K562 (cell line): ENCODE data around the gene RASD1. TPM values are rescaled to one million over a fixed set of nuclear protein-coding genes. Genes with fewer than 3 reads are reported as not detected.

Experiments used
- EHMT2 ChIP-seq: fragments of 450-650 bp; IDR thresholded peaks from 2 replicates; pipeline ENCODE4 v1.6.1; 2018; ENCODE audit warnings: antibody characterized with exemption
- THRAP3 ChIP-seq: fragments of 450-650 bp; IDR thresholded peaks from 2 replicates; pipeline ENCODE4 v1.6.1; 2016; ENCODE audit warnings: mild to moderate bottlenecking, inconsistent platforms, borderline replicate concordance
- polyA plus RNA-seq, 8 experiments: library from polyadenylated mRNA; depleted of rRNA in 4 of 8; stranded (reverse) in 5 of 8; unstranded in 3 of 8; fragments of >200 nt; fragmentation: Nextera tagmentation in 2 of 8; fragmentation: Illumina TruSeq in 1 of 8; extraction: Ambion mirVana in 2 of 8; extraction: Trizol in 1 of 8; gene quantifications; 2 replicates each; pipeline versions ENCODE4 v1.2.1 to v1.2.3, GENCODE V29; 2011 to 2014; ENCODE audit warnings: inconsistent platforms in 1 of 8, missing spikeins in 1 of 8
- total RNA-seq, 7 experiments: library from RNA; depleted of rRNA in 6 of 7; stranded (reverse); fragments of >200 nt in 6 of 7; fragmentation: Illumina TruSeq in 2 of 7; extraction: Trizol in 2 of 7; gene quantifications; 2 replicates each; pipeline versions ENCODE4 v1.2.1 to v1.2.3, GENCODE V29; 2011 to 2021; ENCODE audit warnings: low replicate concordance in 1 of 7
- TF ChIP-seq, protein P1 (sequence below): fragments of 250-450 bp; sonication (Bioruptor Pico); IDR thresholded peaks from 2 replicates; pipeline ENCODE4 v1.5.0; 2022; ENCODE audit warnings: mild to moderate bottlenecking
- TF ChIP-seq, protein P2 (sequence below): fragments of 250-450 bp; sonication (Bioruptor Pico); IDR thresholded peaks from 2 replicates; pipeline ENCODE4 v1.4.0; 2020; ENCODE audit warnings: mild to moderate bottlenecking
- TF ChIP-seq, protein P3 (sequence below): IDR thresholded peaks from 2 replicates; pipeline ENCODE4 v1.6.1; 2016; ENCODE audit warnings: missing genetic modification characterization, missing compliant biosample characterization

RASD1 gene
- total and polyA plus RNA-seq, 9 of the 15 experiments (the other 6 are each of a cell fraction or from before 2014, with no cell fraction given) = 0.11 TPM; not detected in 8

DNA sequence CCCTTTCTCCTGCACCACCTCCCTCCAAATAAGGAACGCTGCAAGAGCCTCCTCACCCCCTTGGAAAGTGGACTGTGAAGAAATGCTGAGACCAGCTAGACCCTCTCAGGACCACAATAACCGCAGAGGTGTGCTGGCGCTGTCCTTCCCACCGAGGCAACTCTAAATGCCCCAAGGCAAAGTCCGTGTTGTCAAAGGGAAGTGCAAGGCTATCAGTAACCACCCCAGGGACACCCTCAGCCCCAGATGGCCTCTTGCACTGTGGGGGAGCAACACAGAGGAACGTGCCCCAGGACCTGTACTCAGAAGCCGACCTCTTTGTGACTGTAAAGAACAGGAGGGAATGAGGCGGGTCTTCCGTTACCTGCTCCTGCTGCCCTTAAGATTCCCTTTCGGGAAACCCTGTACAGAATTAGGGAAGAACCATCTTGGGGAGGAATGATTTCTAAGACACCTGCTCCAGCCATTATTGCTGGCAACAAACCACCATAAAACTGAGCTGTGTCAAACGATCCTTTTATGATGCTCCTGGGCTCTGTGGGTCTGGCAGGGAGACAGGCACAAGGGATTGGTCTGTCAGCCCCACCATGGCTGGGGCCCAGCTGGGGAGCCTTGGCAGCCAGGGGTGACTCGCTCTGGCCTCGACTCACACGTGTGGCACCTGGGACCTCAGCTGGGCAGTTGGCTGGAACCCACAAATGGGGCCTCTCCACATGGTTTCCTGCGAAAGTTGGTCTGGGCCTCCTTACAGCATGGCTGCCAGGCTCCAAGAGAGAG, 34.0 kb downstream of the RASD1 start (continued):
- no peak for TF ChIP-seq THRAP3
- TF ChIP-seq, protein P1, sequence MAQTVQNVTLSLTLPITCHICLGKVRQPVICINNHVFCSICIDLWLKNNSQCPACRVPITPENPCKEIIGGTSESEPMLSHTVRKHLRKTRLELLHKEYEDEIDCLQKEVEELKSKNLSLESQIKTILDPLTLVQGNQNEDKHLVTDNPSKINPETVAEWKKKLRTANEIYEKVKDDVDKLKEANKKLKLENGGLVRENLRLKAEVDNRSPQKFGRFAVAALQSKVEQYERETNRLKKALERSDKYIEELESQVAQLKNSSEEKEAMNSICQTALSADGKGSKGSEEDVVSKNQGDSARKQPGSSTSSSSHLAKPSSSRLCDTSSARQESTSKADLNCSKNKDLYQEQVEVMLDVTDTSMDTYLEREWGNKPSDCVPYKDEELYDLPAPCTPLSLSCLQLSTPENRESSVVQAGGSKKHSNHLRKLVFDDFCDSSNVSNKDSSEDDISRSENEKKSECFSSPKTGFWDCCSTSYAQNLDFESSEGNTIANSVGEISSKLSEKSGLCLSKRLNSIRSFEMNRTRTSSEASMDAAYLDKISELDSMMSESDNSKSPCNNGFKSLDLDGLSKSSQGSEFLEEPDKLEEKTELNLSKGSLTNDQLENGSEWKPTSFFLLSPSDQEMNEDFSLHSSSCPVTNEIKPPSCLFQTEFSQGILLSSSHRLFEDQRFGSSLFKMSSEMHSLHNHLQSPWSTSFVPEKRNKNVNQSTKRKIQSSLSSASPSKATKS (CRISPR knock-in tag) = no peak
- TF ChIP-seq, protein P2, sequence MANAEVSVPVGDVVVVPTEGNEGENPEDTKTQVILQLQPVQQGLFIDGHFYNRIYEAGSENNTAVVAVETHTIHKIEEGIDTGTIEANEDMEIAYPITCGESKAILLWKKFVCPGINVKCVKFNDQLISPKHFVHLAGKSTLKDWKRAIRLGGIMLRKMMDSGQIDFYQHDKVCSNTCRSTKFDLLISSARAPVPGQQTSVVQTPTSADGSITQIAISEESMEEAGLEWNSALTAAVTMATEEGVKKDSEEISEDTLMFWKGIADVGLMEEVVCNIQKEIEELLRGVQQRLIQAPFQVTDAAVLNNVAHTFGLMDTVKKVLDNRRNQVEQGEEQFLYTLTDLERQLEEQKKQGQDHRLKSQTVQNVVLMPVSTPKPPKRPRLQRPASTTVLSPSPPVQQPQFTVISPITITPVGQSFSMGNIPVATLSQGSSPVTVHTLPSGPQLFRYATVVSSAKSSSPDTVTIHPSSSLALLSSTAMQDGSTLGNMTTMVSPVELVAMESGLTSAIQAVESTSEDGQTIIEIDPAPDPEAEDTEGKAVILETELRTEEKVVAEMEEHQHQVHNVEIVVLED = no peak
- TF ChIP-seq EHMT2 = no peak
- TF ChIP-seq, protein P3, sequence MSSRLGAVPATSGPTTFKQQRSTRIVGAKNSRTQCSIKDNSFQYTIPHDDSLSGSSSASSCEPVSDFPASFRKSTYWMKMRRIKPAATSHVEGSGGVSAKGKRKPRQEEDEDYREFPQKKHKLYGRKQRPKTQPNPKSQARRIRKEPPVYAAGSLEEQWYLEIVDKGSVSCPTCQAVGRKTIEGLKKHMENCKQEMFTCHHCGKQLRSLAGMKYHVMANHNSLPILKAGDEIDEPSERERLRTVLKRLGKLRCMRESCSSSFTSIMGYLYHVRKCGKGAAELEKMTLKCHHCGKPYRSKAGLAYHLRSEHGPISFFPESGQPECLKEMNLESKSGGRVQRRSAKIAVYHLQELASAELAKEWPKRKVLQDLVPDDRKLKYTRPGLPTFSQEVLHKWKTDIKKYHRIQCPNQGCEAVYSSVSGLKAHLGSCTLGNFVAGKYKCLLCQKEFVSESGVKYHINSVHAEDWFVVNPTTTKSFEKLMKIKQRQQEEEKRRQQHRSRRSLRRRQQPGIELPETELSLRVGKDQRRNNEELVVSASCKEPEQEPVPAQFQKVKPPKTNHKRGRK (tag) = no peak
- TF ChIP-seq, all 486 proteins: peak for 0
